ENCODE measurements around the gene MYZAP. TPM values are rescaled to one million over a fixed set of nuclear protein-coding genes. Genes with fewer than 3 reads are reported as not detected.

Gene MYZAP
- total RNA-seq, 1 experiment from 2014 or later: 0.63 TPM

- Histone ChIP-seq H2BK15ac (ENCODE audit: low read depth, low read length) (no peak overlapping the region), H2BK5ac (ENCODE audit: insufficient read length, low read length) (no peak overlapping the region), H2BK12ac (ENCODE audit: insufficient read length, low read depth, low read length) (no peak overlapping the region), H3K18ac (ENCODE audit: insufficient read length, low read depth, low read length) (no peak overlapping the region), H3K4ac (ENCODE audit: low read depth, low read length) (no peak overlapping the region), H2AFZ (ENCODE audit: low read length) (no peak overlapping the region), H3K9me3 (ENCODE audit: control insufficient read depth, low read depth, low read length) (no peaks in the 10 kb centered on the region), H3K27me3 (ENCODE audit: insufficient read depth, low read length) (no peaks in the 10 kb centered on the region), H3K23ac (ENCODE audit: insufficient read length, low read depth, low read length) (no peak overlapping the region), H3K9ac (ENCODE audit: extremely low read depth, insufficient read length, low read length) (no peak overlapping the region), H4K8ac (replicated peaks; ENCODE audit: insufficient read length, low read depth, low read length) (no peak overlapping the region), H2BK120ac (ENCODE audit: low read depth, low read length, poor library complexity, severe bottlenecking) (no peak overlapping the region), H3T11ph (ENCODE audit: low read length) (no peak overlapping the region), H3K4me1 (ENCODE audit: insufficient read depth, low read length) (no peaks in the 10 kb centered on the region), H4K91ac (ENCODE audit: insufficient read length, low read depth, low read length) (no peak overlapping the region), H3K27ac (ENCODE audit: insufficient read length, low read depth, low read length) (no peak overlapping the region), H3K56ac (ENCODE audit: insufficient read length, low read depth, low read length) (no peak overlapping the region), H3K79me2 (ENCODE audit: insufficient read depth, low read length) (no peaks in the 10 kb centered on the region), H3K4me2 (ENCODE audit: insufficient read depth, insufficient read length, low read length) (no peak overlapping the region), H3K23me2 (ENCODE audit: insufficient read length, low read depth, low read length, poor library complexity, severe bottlenecking) (no peaks in the 10 kb centered on the region), H2BK20ac (ENCODE audit: low read depth, low read length, poor library complexity, severe bottlenecking) (no peak overlapping the region), H4K20me1 (ENCODE audit: control insufficient read depth, insufficient read depth, insufficient read length) (no peaks in the 10 kb centered on the region), H4K5ac (ENCODE audit: insufficient read length, low read depth, low read length) (no peak overlapping the region), H3K79me1 (ENCODE audit: insufficient read depth, low read depth, low read length, poor library complexity, severe bottlenecking) (no peaks in the 10 kb centered on the region), H3K14ac (ENCODE audit: insufficient read depth, low read length) (no peak overlapping the region), H2AK5ac (ENCODE audit: insufficient read length, low read length) (no peak overlapping the region)
- no peak for DNase-seq
- H3K36me3 Mint-ChIP-seq (ENCODE audit: insufficient read depth in 1 of 3, low read depth in 3 of 3): no peaks in the 10 kb centered on the region
- H3K9me3 Mint-ChIP-seq: no peaks in the 10 kb centered on the region
- no peak overlapping the region for H3K27ac Mint-ChIP-seq
- WGBS (ENCODE audit: extremely low coverage, insufficient read length, low lambda C conversion rate): no CpG with 5 or more reads among the region's 10 CpGs
- H3K4me1 Mint-ChIP-seq: peaks cover 5 to 10% of the 10 kb centered on the region in 2 experiments; a peak in 2 of 4 replicates
- H3K27me3 Mint-ChIP-seq (ENCODE audit: low read depth): no peaks in the 10 kb centered on the region; the same call in 1 of the 2 replicates
- TF ChIP-seq CTCF (conservative IDR thresholded peaks at IDR 0.05): no peak
- no peak overlapping the region for H3K4me3 Mint-ChIP-seq
These were observed 34.2 kb downstream of the MYZAP start for GRCh38 chr15:57625703-57626448.
